ENCODE data around the gene VAT1L.

VAT1L gene

DNA sequence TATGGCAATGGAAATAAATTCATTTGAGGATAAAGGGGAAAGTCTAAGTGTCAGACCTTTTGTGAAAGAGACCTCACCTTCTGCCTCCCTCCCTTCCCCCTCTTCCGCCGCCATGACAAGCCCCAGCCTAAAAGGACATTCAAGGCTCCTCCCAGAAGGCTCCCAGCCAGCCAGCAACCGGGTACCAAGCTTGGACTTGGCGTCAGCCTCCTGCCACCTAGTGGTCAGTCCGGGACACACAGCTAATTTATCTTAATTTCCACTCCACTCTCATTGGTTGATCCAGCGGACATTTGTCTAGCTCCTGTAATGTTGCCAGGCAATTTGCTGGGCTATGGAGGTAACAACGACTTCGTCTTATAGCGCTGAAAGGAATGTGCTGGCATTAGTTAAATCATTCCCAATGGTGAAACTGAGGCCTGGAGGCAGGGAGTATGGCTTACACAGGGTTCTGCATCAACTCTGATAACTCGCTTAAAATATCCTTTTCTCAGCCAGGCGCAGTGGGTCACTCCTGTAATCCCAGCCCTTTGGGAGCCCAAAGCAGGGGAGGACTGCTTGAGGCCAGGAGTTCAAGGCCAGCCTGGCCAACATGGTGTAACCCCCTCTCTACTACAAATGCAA is 214.7 kb downstream of the VAT1L start:
- peak; percentile 49 for DNase-seq

DNA sequence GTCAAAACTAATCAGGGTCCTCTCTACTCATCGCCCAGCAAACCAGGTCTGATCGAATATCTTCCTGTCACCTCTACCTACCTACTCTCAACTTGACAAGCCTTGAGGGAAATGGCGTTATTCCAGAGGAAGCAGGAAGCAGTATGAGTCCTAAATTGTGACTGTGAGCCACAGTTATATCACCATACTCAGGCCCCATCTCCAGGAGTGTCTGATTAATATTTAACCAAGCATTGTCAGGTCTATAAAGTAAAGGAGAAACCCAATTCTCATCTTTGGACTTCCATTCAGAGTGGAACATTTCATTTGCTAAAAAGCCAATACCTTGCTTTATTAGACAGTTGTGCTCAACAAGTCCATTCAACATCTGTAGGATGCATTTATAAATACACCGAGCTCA is 216.2 kb downstream of the VAT1L start:
- DNase-seq = no peak

DNA sequence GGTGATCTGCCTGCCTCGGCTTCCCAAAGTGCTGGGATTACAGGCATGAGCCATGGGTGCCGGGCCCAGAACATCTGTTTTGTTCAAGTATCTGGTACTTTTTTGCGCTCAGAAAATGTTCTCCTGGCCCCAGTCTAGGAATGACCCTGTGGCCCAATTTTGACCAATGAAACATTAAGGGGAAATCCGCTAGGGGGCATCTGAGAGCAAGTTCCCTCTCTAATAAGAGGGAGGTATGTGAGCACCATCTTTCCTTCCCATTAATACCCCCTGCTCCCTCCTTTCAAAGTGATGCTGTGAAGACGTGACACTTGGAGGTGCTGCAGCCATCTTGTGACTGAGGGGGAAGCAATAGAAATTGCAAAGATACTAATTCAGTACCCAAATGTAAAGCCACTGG is 217.5 kb downstream of the VAT1L start:
- DNase-seq = no peak

DNA sequence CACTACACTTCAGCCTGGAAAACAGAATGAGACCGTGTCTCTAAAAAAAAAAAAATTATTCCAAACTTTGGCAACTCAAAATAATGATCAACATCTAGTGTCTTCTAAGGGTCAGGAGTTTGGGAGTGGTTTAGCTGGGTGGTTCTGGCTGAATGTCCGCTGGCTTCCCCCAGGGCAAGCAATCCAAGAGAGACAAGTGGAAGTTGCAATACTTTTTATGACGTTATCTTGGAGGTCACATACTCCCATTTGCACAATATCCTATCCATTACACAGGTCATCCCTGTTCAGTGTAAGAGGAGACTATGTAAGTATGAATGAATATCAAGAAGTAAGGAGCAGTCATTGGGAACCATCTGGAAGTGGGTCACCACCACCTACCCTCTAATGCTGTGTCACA is 218.8 kb downstream of the VAT1L start:
- DNase-seq = no peak

DNA sequence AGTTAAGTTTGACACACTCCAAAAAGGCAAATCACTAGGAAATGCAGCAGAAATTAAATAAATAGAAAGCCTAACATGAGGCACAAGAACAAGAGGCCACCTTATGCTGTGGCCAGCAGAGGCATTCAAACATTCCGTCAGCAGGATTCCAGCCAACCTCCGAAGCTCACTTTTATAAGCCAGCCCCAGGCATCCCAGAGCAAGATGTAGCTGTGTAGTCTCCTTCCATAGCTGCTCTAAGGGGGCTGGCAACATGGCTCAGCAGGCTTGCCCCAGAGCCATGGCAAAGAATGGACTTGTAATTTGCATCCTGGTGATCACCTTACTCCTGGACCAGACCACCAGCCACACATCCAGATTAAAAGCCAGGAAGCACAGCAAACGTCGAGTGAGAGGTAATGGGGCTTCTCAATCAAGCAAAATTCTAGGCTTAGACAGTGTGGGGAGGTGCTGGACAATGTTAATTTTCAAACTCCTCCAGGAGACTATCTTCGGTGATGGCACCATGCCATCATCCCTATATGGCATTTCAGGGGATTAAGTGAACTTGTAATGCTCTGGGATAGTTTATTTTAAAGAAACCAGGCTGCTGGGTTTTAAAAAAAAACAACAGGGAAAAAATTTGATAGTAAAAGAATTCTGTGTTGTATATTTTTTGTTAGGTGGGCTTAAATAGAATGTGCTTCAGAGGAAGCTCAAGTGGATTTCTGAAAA is 234.1 kb downstream of the VAT1L start, which contains the start of gene CLEC3A:
Gene CLEC3A (plus strand): TSS at position 202 of the 714 bp plus-strand sequence. CDS start 79 bp downstream, at position 281.
- DNase-seq = no peak

DNA sequence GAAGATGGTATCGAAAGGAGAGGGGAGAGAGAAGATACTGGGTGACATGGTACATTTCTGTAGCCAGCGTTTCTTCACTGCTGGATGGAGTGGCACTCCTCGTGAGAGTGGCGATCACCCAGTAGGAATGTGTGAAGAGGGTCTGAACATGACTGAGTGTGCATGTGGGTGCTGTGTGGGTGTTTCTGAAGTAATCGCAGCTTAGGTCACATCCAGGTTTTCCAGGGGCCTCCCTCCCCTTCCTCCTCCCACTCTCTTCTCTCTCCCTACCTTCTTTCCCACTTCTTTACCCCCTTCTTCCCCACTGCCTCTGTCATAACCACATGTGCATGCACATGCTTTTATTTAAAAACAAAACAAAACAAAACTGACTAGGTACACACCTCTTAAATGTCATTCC is 235.8 kb downstream of the VAT1L start:
- no peak for DNase-seq

DNA sequence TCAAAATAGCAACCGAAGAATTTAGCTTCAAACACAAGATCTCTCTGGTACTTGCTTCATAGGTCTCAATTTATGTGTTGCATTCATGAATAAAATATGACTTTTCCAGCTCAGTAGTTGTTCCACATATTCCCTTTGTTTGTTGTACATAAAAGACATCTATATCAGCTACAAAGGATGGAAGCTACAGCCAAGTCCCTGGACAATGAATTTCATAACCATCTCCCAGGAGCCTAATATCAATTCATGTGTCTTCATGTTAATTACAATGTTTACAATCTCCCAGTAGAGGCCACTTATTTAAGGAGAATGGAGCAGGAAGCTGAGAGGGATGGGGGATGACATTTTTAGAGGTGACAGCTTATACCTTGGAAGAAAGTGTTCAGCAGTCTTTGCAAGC is 237.3 kb downstream of the VAT1L start:
- no peak for DNase-seq

DNA sequence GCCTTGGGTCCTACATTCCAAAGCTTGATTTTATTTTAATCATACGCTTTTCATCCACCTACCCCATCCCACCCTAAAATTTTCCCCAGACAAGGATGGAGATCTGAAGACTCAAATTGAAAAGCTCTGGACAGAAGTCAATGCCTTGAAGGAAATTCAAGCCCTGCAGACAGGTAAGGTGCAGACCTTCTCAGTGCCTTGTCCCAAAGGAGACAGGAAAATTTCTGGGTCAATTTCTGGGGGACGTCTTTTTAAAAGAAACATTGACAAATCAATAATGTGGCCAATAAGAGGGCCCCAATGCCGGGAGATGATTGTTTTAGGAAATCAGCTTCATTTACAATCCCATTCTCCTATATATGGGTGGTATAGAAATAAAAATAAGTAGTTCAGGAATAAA is 239.7 kb downstream of the VAT1L start:
- DNase-seq = no peak

All from activated CD4-positive, alpha-beta T cell treated with anti-CD3 and anti-CD28 coated beads, Interleukin-2, amount 50 U/mL, for 1 hour (primary cell).